ENCODE data around the gene STAC3. TPM values are rescaled to one million over a fixed set of nuclear protein-coding genes. Genes with fewer than 3 reads are reported as not detected.
A peak's percentile ranks its signal among the peaks of the same experiment; 100 is the strongest.

STAC3 gene
- polyA plus RNA-seq, 4 donors, result 2.2 to 8.9 (median 4.1) TPM

DNA sequence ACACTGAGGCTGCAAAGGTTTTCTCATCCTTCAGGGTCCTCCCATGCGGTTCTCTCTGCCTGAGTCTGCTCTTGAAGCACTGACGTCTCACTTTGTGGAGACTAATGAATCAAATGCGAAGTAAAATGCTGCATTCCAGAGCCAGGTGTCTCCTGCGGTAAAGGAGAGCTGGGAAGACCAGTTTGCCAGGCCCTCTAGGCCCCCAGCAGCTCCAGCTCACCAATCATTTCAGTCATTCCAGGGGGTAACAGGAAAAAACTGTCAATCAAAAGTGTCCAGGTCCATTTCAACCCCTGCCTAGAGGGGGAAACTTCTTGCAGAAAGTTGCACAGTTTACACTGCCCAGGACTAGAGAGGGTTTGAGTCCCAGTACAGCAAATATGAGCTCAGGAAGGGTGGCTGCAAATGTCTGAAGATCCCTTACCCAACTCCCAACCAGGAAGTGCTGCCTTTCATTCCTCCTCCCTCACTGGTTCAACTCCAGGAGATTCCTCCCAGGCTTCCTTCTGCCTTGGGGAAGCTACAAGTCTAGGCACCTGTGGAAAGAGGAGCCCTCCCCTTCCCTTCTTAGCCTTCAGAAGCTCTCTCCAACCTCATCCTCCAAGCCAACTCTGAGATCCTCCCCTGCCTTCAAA, 37.1 kb downstream of the STAC3 start:
- DNase-seq (ENCODE audit: low read depth in 4 of 4, low spot score in 3 of 4), result no peak

DNA sequence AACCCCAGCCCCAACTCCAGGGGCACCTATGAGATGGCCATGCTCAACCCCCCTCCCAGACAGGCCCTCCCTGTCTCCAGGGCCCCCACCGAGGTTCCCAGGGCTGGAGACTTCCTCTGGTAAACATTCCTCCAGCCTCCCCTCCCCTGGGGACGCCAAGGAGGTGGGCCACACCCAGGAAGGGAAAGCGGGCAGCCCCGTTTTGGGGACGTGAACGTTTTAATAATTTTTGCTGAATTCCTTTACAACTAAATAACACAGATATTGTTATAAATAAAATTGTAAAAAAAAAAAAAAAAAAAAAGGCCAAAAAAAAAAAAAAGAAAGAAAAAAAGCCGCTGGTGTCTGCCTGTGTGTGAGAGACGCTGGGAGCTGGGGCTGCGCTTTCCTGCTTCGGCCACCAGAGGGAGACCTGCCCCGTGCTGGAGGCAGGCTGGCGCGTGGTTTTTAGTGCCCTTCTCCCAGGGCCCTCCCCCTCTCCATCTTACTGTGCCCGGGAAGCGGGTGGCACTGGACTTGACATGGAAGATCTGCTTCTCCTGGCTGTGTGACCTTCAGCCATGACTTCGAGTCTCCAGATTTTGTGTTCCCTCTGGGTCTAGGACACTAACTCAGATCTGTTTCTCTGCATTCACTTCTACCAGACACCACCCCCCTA, 37.8 kb downstream of the STAC3 start:
- DNase-seq (ENCODE audit: low read depth in 4 of 4, low spot score in 3 of 4), result peak in 2 of 4 donors; percentile 60 to 72

DNA sequence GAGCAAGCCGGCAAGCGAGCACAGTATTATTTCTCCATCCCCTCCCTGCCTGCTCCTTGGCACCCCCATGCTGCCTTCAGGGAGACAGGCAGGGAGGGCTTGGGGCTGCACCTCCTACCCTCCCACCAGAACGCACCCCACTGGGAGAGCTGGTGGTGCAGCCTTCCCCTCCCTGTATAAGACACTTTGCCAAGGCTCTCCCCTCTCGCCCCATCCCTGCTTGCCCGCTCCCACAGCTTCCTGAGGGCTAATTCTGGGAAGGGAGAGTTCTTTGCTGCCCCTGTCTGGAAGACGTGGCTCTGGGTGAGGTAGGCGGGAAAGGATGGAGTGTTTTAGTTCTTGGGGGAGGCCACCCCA, 38.3 kb downstream of the STAC3 start:
- no peak for DNase-seq (ENCODE audit: low read depth in 4 of 4, low spot score in 3 of 4)

DNA sequence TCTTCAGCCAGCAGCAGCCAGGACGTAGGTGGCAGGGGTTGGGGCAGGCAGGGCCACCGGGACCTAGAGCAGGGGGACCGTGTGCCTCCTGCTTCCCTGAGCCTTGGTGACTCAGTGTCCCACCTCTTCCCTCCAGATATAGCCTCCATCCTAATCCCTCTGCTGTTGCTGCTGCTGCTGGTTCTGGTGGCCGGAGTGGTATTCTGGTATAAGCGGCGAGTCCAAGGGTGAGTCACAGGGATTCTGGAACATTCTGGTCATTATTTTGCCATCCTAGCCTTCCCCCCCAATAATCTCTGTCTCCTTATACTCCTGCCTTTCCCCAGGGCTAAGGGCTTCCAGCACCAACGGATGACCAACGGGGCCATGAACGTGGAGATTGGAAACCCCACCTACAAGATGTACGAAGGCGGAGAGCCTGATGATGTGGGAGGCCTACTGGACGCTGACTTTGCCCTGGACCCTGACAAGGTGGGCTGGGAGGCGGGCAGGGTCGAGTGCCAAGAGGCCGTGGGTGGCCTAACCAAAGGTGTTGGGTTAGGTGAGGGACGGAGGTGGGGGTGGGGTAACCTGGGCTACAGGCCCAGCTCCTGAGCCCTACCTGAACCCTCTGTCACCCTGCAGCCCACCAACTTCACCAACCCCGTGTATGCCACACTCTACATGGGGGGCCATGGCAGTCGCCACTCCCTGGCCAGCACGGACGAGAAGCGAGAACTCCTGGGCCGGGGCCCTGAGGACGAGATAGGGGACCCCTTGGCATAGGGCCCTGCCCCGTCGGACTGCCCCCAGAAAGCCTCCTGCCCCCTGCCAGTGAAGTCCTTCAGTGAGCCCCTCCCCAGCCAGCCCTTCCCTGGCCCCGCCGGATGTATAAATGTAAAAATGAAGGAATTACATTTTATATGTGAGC, 38.9 kb downstream of the STAC3 start:
- DNase-seq (ENCODE audit: low read depth in 4 of 4, low spot score in 3 of 4), result no peak

DNA sequence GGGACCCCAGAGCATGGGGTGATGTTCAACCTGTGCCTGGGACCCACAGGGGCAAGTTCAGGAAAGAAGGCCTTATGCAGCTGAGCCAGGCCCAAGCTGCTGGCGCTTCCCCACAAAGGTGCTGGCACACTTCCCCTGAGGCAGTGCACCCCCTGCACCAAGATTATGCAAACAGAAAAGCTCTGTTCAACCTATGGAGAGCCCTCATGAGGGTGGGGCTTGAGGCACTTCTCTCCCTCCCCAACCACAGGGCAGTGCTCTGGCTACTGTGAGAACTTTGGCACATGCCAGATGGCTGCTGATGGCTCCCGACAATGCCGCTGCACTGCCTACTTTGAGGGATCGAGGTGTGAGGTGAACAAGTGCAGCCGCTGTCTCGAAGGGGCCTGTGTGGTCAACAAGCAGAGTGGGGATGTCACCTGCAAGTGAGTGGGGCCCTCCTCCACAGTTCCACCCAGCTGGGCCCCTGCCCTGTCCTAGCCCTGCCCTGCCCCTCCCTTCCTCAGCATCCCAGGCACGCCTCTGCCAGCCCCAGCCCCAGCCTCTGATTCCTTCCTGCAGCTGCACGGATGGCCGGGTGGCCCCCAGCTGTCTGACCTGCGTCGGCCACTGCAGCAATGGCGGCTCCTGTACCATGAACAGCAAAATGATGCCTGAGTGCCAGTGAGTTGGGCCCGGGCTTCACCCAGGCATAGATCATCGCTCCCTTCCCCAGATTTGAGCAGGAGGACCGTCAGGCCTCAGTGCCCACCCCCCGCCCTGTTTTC, 39.9 kb downstream of the STAC3 start:
- DNase-seq (ENCODE audit: low read depth in 4 of 4, low spot score in 3 of 4), result no peak

DNA sequence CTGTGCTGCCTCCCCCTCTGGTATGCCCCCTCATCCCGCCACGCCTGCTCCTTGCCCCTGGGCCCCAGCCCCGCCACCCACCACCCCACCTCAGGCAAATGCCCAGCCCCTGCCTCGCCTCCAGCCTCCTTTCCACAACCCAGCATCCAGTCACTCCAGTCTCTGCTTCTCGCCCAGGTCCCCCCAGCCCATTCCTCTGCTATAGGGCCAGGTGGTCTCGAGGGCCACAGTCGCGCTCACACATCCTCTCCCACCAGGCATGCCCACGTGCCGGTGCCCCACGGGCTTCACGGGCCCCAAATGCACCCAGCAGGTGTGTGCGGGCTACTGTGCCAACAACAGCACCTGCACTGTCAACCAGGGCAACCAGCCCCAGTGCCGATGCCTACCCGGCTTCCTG, 40.5 kb downstream of the STAC3 start:
- DNase-seq (ENCODE audit: low read depth in 4 of 4, low spot score in 3 of 4), result no peak

DNA sequence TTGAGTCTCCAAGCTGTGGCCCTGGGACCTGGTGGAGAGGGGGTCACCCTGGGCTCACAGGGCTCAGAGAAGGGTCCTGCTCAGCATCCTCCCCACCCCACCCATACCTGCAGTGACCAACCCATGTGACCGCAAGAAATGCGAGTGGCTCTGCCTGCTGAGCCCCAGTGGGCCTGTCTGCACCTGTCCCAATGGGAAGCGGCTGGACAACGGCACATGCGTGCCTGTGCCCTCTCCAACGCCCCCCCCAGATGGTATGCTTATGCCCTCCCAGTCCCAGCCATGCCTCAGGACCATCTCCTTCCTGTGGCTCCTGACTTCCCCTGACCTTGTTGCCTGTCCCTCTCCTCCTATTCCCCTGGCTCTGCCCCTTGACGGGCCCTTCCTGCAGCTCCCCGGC, 41.1 kb downstream of the STAC3 start:
- no peak for DNase-seq (ENCODE audit: low read depth in 4 of 4, low spot score in 3 of 4)

DNA sequence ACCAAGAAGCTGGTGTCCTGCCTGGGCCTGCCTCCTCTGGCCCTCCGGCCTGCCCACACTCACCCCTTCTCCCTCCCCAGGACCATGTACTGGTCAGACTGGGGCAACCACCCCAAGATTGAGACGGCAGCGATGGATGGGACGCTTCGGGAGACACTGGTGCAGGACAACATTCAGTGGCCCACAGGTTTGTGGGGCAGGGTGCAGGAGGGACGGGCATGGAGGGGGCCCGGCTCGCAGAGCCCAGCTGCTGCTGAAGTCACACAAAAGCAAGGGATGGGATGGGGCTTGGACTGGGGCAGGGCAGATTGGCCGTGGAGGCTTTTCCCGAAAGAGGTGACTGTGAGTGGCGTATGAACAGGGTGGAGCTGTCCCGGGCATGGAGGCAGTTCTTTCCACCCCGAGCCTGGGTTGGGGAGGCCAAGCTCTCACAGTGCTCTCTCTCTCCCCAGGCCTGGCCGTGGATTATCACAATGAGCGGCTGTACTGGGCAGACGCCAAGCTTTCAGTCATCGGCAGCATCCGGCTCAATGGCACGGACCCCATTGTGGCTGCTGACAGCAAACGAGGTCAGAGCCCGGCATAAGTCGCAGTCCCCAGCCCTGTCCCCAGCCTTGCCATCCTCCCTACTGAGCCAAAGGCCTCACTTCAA, 42.2 kb downstream of the STAC3 start:
- no peak for DNase-seq (ENCODE audit: low read depth in 4 of 4, low spot score in 3 of 4)

DNA sequence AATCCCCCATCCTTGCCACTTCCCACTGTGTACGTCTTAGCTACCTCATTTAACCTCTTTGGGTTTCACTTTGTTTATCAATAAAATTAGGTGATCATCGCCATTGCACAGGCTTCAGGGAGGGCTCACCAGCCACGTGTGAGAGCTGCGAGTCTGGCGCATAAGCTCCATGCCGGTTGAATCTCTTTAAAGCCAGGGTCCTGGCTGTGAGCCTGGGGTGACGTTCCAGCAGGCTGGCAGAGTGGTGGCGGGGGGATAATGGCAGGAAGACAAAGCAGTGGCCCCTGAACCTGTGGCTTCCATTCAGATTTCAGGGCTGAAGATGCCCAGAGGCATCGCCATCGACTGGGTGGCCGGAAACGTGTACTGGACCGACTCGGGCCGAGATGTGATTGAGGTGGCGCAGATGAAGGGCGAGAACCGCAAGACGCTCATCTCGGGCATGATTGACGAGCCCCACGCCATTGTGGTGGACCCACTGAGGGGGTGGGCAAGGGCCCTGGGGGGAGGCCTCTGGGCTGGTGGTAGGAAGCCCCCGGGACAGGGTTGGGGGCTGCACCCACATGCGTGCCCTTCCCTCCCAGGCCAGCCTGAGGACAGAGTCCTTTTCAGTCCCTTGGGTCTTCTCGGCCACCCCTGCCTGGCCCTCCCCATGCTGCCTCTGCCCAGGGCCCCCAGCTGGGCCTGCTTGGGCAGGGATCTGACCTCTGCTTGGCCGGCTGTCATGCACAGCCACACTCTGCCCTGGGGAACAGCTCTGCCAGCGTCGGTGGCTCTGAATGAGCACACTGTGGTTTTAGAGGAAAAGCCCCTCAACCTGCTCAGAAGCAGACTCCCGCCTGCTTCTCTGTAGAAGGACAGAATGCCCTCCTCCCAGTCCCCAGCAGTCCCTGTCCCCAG, 43.0 kb downstream of the STAC3 start:
- DNase-seq (ENCODE audit: low read depth in 4 of 4, low spot score in 3 of 4), result no peak

DNA sequence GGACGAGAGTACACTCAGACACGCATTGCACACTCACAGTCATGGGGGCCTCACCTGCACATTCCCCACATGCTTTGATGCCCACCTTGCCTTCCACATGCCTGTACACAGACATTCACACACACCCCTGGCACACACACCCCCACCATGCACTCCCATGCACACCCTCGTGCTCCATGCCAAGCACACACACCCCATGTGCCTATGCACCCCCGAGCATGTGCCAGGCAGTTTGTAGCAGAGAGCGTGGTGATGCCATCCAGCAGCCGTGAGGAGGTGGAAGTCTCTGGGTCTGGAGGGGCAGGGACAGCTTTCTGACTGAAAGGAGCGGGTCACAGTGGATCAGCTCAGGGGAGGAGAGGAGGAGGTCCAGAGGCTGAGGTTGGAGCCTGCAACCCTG, 45.1 kb downstream of the STAC3 start:
- DNase-seq (ENCODE audit: low read depth in 4 of 4, low spot score in 3 of 4), result no peak

DNA sequence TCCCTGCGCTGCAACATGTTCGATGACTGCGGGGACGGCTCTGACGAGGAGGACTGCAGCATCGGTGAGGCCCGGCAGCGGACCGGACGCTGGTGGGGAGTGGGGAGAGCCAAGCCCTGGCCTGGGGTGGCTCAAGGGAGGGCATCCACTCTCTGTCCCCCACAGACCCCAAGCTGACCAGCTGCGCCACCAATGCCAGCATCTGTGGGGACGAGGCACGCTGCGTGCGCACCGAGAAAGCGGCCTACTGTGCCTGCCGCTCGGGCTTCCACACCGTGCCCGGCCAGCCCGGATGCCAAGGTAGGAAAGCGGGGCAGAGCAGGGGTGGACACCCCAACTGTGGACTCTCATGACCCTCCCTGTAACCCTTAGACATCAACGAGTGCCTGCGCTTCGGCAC, 45.8 kb downstream of the STAC3 start:
- DNase-seq (ENCODE audit: low read depth in 4 of 4, low spot score in 3 of 4), result no peak

DNA sequence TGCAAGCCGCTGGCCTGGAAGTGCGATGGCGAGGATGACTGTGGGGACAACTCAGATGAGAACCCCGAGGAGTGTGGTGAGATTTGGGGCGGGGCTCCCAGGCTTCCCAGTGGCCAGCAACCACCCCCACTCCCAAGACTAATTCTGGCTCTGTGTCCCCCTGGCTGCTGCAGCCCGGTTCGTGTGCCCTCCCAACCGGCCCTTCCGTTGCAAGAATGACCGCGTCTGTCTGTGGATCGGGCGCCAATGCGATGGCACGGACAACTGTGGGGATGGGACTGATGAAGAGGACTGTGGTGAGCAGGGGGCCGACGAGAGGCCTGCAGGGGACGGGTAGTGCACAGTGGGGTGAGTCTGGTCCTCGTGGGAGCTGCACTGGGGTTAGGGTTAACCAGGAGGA, 46.5 kb downstream of the STAC3 start:
- DNase-seq (ENCODE audit: low read depth in 4 of 4, low spot score in 3 of 4), result no peak

DNA sequence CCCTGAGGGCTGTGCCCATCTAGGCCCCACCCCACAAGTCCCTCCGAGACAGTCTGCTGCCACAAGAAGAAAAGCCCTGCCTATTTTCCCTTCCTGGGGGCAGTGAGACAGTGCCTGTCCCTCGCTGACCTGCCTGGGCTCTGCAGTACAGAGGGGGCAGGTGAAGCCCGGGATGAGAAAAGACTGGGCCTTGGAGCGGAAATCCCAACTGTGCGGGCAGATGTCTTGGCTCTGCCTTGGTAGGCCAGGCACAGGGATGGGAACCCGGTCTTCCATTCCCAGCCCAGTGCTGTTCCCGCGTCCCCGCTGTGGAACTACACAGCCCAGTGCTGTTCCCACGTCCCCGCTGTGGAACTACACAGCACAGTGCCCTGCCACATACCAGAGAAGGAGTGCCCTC, 47.2 kb downstream of the STAC3 start:
- no peak for DNase-seq (ENCODE audit: low read depth in 4 of 4, low spot score in 3 of 4)

DNA sequence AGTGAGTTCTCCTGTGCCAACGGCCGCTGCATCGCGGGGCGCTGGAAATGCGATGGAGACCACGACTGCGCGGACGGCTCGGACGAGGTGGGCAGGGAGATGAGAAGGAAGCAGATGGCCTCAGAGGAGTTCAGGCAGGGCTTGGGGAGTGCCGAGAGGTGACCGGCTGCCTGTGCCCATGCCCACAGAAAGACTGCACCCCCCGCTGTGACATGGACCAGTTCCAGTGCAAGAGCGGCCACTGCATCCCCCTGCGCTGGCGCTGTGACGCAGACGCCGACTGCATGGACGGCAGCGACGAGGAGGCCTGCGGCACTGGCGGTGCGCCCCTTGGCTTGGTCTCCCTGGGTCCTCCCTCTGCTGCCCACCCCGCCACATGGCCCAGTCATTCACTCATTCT, 47.8 kb downstream of the STAC3 start:
- DNase-seq (ENCODE audit: low read depth in 4 of 4, low spot score in 3 of 4), result no peak

DNA sequence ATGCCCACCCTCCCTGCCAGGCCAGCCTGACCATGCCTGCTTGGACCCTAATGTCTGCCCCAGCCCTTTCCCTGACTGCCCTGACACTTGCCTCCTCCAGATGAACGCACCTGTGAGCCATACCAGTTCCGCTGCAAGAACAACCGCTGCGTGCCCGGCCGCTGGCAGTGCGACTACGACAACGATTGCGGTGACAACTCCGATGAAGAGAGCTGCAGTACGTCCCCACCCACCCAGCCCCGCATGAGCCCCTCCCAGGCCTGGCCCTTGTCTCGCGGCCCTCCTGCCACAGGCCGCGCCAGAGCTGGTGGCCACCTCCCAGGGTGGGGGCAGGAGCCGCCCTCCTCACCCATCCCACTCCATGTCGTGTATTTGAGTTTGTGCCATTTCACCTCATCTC, 48.7 kb downstream of the STAC3 start:
- no peak for DNase-seq (ENCODE audit: low read depth in 4 of 4, low spot score in 3 of 4)

DNA sequence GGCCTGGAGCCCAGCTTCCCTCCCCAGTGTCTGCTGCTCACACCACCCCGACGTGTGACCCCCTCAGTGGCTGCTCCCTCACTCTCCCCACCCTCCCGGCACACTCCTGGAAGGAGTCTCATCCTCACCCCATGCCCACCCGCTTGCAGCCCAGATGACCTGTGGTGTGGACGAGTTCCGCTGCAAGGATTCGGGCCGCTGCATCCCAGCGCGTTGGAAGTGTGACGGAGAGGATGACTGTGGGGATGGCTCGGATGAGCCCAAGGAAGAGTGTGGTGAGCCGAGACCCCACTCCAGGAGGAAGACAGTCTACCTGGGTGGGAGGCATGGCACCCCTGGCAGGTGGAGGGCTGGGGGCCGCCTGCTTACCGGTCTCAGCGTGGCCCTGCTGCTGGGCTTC, 49.4 kb downstream of the STAC3 start:
- DNase-seq (ENCODE audit: low read depth in 4 of 4, low spot score in 3 of 4), result no peak

DNA sequence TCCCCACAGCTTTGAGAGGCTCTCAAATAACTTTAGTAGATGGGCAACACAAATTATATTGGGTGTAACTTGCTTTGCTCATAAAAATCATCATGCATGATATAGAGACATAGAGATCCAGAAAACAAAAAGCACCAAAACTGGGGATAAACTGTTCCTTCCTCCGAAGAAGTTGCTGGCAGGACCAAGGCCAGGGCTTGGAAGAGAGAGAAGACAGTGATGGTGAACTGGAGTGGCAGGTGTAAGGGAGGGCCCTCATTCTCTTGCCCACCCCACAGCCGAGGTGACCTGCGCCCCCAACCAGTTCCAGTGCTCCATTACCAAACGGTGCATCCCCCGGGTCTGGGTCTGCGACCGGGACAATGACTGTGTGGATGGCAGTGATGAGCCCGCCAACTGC, 49.8 kb downstream of the STAC3 start:
- no peak for DNase-seq (ENCODE audit: low read depth in 4 of 4, low spot score in 3 of 4)

DNA sequence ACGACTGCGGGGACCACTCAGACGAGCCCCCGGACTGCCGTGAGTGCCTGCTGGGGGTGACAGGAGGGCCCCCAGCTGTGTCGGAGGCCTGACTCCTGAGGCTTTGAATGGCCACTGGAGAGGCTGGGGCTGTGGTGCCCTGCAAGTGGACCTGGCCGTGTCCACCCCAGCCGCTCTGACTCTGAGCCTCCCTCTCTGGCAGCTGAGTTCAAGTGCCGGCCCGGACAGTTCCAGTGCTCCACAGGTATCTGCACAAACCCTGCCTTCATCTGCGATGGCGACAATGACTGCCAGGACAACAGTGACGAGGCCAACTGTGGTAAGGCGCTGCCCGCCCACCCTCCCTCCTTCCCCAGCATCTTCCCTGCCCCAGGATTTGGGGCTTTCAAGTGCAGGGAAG, 50.5 kb downstream of the STAC3 start:
- DNase-seq (ENCODE audit: low read depth in 4 of 4, low spot score in 3 of 4), result no peak

DNA sequence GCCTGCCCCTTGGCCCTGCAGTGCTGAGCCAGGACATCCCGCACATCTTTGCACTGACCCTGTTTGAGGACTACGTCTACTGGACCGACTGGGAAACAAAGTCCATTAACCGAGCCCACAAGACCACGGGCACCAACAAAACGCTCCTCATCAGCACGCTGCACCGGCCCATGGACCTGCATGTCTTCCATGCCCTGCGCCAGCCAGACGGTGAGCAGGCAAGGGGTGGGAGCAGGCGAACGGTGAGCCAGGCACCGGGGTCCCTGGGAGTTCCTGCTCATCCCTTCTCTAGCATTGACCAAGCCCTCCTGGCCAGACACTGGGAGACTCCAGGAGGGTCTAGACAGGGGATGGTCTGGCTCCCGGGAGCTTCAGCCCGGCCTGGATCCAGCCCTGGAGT, 51.8 kb downstream of the STAC3 start:
- DNase-seq (ENCODE audit: low read depth in 4 of 4, low spot score in 3 of 4), result no peak

DNA sequence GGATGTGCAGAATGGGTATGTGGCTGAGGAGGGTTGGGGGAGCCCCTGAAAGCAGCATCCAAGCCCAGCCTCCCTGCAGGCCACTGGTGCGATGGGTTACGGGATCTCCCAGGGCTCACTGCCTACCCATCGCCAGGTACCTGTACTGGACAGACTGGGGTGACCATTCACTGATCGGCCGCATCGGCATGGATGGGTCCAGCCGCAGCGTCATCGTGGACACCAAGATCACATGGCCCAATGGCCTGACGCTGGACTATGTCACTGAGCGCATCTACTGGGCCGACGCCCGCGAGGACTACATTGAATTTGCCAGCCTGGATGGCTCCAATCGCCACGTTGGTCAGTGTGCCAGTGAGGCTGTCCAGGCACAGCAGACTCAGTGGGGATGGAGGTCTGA, 52.7 kb downstream of the STAC3 start:
- DNase-seq (ENCODE audit: low read depth in 4 of 4, low spot score in 3 of 4), result no peak
